Measurements from ENCODE around the gene CTSZ. TPM values are rescaled to one million over a fixed set of nuclear protein-coding genes. Genes with fewer than 3 reads are reported as not detected.

The CTSZ gene
- total and polyA plus RNA-seq, 2 of the 4 experiments (the other 2 are of a cell fraction) = 46.1 to 88.5 TPM

GRCh38 chr20:59037386-59037785 lies 30.3 kb upstream of the CTSZ start:
- H2BK120ac ChIP-seq (ENCODE audit: low read depth, low read length) = no peak overlapping the region
- H3K9me1 ChIP-seq (ENCODE audit: insufficient read depth, low read length) = peaks cover 6% of the 10 kb centered on the region; the same call in 1 of the 2 replicates
- in situ Hi-C loops (cut with MboI; ENCODE audit: low sequenced_read_pairs) = loop anchor here (25.0 kb wide), 3 partner anchors 800 to 1650 kb away; partner anchors contain the start of genes ANKRD60 and RBM38
- no peak overlapping the region for H3K56ac ChIP-seq (ENCODE audit: extremely low read depth, insufficient read depth, low read length)
- no peak overlapping the region for H2AFZ ChIP-seq (replicated peaks; ENCODE audit: low read length, poor library complexity)
- H3K4ac ChIP-seq (ENCODE audit: low read depth, low read length) = no peak overlapping the region
- WGBS, 2 experiments (ENCODE audit: extremely low coverage in 2 of 2, insufficient read length in 1 of 2) = 98% methylated on average over 8 of the region's 12 CpGs; no CpG with 5 or more reads in 1 of the 2 experiments
- H3K23ac ChIP-seq (ENCODE audit: low read depth, low read length) = no peak overlapping the region
- TF ChIP-seq CTCF (conservative IDR thresholded peaks at IDR 0.05; ENCODE audit: low read depth, low read length) = no peak
- no peak for TF ChIP-seq RAD21 (IDR thresholded peaks at IDR 0.05; ENCODE audit: low read length)
- TF ChIP-seq MAZ (IDR thresholded peaks at IDR 0.05; ENCODE audit: borderline replicate concordance, low read depth, low read length) = no peak
- TF ChIP-seq MAFK (IDR thresholded peaks at IDR 0.05; ENCODE audit: low read depth, low read length) = no peak
- no peak for TF ChIP-seq ELK1 (IDR thresholded peaks at IDR 0.05; ENCODE audit: borderline replicate concordance, low read depth, low read length)
- no peak for TF ChIP-seq USF2 (IDR thresholded peaks at IDR 0.05; ENCODE audit: low read depth, low read length)
- TF ChIP-seq CHD1 (IDR thresholded peaks at IDR 0.05; ENCODE audit: low read depth, low read length) = no peak
- no peak for TF ChIP-seq FOS (IDR thresholded peaks at IDR 0.05; ENCODE audit: low read depth, low read length)
- TF ChIP-seq RCOR1 (IDR thresholded peaks at IDR 0.05; ENCODE audit: insufficient replicate concordance, low read length) = no peak
- no peak for TF ChIP-seq BHLHE40 (IDR thresholded peaks at IDR 0.05; ENCODE audit: low read depth, low read length)
- no peak for TF ChIP-seq SMC3 (IDR thresholded peaks at IDR 0.05; ENCODE audit: low read depth, low read length)
- no peak for TF ChIP-seq POLR2A (IDR thresholded peaks at IDR 0.05; ENCODE audit: low read depth, low read length)
- no peak for TF ChIP-seq RFX5 (IDR thresholded peaks at IDR 0.05; ENCODE audit: low read depth, low read length)
- no peak for TF ChIP-seq NFE2L2 (IDR thresholded peaks at IDR 0.05; ENCODE audit: low read depth, low read length)
- no peak for TF ChIP-seq CEBPB (IDR thresholded peaks at IDR 0.05; ENCODE audit: low read depth, low read length)
- peaks cover 36 to 54% of the 10 kb centered on the region in 2 experiments for H3K79me1 ChIP-seq (ENCODE audit: low read depth in 1 of 2, low read length in 2 of 2)
- no peak overlapping the region for H3K27ac ChIP-seq (ENCODE audit: insufficient read depth, low read length)
- CTCF ChIA-PET = no interaction called here
- no peak overlapping the region for H3K9ac ChIP-seq (ENCODE audit: low read depth, low read length)
- no peak overlapping the region for H3K4me2 ChIP-seq (ENCODE audit: low read depth, low read length)
- H4K20me1 ChIP-seq (ENCODE audit: insufficient read depth, low read length) = peaks cover 12% of the 10 kb centered on the region; the same call in 1 of the 2 replicates
- no peak overlapping the region for H2BK15ac ChIP-seq (ENCODE audit: low read depth, low read length)
- no peak overlapping the region for H4K8ac ChIP-seq (ENCODE audit: low read depth in 2 of 2, low read length in 2 of 2)
- DNase-seq (no peak), ATAC-seq (ENCODE audit: low read depth) (no peak)
- H3K4me3 ChIP-seq (ENCODE audit: insufficient read depth, low read depth, low read length) = no peak overlapping the region
- H3K14ac ChIP-seq (replicated peaks; ENCODE audit: low read depth, low read length) = no peak overlapping the region
- BruUV-seq (replicated peaks) = no TSS peak
- H3K18ac ChIP-seq (ENCODE audit: low read depth, low read length) = no peak overlapping the region
- H2AK5ac ChIP-seq (ENCODE audit: low read depth, low read length) = no peak overlapping the region
- no peaks in the 10 kb centered on the region for H3K27me3 ChIP-seq (ENCODE audit: control insufficient read depth, insufficient read depth, low read length)
- intact Hi-C loops (cut with micrococcal nuclease) = no loop called here
- dilution Hi-C loops (cut with HindIII; ENCODE audit: low sequenced_read_pairs, unreplicated experiment) = no loop called here
- no peak overlapping the region for H2AK9ac ChIP-seq (replicated peaks; ENCODE audit: low read depth, low read length, poor library complexity)
- no peak overlapping the region for H4K91ac ChIP-seq (ENCODE audit: insufficient read depth, low read depth, low read length)
- H3K36me3 ChIP-seq (ENCODE audit: control insufficient read depth, insufficient read depth, low read length) = peaks cover 21% of the 10 kb centered on the region
- H3K9me3 ChIP-seq (ENCODE audit: control insufficient read depth, insufficient read depth, low read length) = no peaks in the 10 kb centered on the region
- no peak overlapping the region for H2BK20ac ChIP-seq (ENCODE audit: low read depth, low read length)
- no peak overlapping the region for H2BK5ac ChIP-seq (ENCODE audit: low read depth, low read length, poor library complexity, severe bottlenecking)
- no peak overlapping the region for H4K5ac ChIP-seq (ENCODE audit: low read depth, low read length)
- H3K4me1 ChIP-seq (ENCODE audit: control insufficient read depth, insufficient read depth, low read length) = peaks cover 4% of the 10 kb centered on the region
- POLR2A ChIA-PET (ENCODE audit: unreplicated experiment) = no interaction called here

Data from IMR-90 (cell line).